T47D (cell line): ENCODE data around the gene RFX3.

Experiments
- DNase-seq, 2 experiments: peaks; one replicate each; pipeline versions ENCODE4 v3.0.0 to v3.0.0-alpha.2; 2011 to 2012; ENCODE audit warnings: low read depth in 1 of 2, low spot score in 1 of 2
- JUND ChIP-seq: IDR thresholded peaks from 2 replicates; pipeline ENCODE4 v1.6.1; 2012; ENCODE audit warnings: low read depth
- in situ Hi-C: cut with HindIII; loops from 2 replicates; pipeline ENCODE4 v1.10.0; 2016; ENCODE audit warnings: low sequenced_read_pairs, low pct_unique_long_range_greater_than_20kb

The RFX3 gene

DNA sequence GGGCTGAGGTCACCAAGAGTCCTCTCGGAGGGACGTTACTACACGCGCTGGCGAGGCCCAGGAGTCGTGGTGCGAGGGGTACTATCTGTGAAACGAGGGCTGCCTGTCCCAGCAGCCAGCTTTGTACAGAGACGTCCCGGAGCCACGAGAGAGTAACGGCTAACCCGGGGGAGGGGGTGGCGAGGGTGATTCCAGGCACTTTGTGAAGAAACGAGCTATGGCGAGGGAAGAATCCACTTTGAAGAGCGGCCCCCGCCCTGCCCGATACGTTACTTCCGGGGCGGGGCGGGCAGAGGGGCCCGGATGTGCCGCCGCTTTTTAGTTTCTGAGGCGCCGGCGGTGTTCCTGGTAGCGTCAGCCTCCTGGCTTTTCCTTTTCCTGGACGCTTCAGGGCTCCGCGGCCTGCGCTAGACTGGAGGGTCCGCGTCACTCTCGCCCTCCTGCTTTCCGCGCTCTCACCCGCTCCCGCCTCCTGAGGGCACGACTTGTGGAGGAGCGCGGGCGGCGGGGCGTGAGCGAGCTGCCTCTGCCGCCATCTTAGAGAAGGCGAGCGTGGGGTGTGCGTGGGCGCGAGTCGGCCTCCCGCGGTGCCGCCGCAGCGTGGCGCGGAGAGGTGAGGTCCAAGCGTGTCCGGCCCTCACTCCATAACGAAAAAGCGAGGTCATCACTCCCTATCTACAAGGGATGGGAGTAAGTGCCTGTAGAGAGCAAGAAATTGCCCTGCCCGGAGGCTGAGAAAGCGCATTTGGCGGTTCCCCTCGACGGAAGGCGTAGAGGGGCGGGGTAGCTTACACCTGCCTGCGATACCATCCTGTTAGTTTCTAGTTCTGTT, 580 bp upstream of the RFX3 start:
- TF ChIP-seq JUND, result no peak
- peak; percentile 51 to 86 for DNase-seq
- in situ Hi-C loops, result no loop called here

DNA sequence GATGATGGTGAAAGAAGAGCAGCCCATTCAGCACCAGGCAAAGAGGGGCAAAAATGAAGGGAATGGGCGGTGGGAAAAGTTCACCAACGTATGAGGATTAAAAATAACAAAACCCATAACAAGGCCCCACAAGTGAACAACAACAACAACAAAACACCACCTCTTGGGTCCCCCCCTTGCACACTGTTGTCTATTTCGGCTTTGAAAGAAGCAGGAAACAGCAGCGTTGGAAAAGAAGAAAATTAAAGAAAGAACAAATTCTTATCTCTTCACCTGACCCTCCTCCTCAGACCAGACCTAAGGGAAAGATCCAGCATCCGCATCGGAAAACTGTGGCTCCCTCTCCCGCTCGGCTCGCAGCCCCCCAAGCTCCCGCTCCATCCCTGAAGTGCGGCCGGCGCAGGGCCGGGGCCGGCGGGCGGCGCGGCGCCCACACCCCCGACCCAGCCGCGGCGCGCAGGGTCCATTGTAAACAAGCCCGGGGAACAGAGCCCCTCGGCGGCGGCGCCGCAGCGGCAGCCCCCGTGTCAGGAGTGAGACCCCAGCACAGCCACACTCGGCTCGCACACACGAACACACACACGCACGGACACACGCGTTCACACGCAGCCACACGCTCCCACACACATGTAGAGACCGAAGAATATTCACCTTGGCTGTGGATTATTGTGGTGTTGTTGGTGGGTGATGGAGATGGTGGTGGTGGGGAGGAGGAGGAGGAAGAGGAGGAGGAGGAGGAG, 535 bp downstream of the RFX3 start:
- no peak for DNase-seq
- TF ChIP-seq JUND, result no peak
- in situ Hi-C loops, result no loop called here

- no peak for TF ChIP-seq JUND
- DNase-seq, result no peak
- in situ Hi-C loops, result no loop called here
These were observed 3.8 kb downstream of the RFX3 start for GRCh38 chr9:3521966-3522365.

DNA sequence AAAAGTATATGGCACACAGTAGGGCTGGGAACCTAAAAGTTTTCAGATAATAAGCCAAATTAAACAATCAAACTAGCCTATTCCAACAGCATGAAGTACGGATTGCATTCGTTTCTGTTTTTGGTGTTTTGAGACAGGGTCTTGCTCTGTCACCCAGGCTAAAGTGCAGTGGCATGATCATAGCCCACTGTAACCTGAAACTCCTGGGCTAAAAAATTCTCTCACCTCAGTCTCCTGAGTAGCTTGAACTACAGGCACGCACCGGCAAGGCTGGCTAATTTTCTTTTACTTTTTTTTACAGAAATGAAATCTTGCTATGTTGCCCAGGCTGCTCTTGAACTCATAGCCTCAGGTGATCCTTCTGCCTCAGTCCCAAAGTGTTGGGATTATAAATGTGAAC, 5.2 kb downstream of the RFX3 start:
- in situ Hi-C loops, result no loop called here
- DNase-seq, result no peak
- no peak for TF ChIP-seq JUND

- TF ChIP-seq JUND, result no peak
- in situ Hi-C loops, result no loop called here
- DNase-seq, result no peak
These were observed 8.3 kb downstream of the RFX3 start for GRCh38 chr9:3517377-3518048.

- DNase-seq, result no peak
- in situ Hi-C loops, result no loop called here
- TF ChIP-seq JUND, result no peak
These were observed 9.0 kb downstream of the RFX3 start for GRCh38 chr9:3516667-3517330.

DNA sequence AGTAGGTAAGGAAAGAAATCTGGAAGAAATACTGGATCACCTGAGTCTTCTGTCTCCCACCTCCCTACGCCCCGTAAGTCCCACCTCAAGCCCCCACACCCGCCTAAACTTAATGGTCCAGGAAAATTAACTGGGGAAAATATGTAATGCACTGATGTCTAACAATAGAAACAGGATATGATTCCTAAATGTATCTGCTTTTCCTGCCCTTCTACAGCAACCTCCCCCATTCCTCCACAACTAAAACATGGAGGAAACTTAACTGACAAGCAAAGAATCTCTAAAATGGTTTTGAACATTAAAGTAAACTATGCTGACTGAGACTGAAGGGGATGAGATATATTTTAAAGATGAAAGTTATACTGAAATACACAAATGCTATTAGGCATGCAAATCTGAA, 10.4 kb downstream of the RFX3 start:
- in situ Hi-C loops, result no loop called here
- no peak for TF ChIP-seq JUND
- DNase-seq, result no peak

GRCh38 chr9:3514786-3515185, 11.0 kb downstream of the RFX3 start:
- TF ChIP-seq JUND, result no peak
- in situ Hi-C loops, result no loop called here
- DNase-seq, result no peak

- TF ChIP-seq JUND, result no peak
- DNase-seq, result no peak
- in situ Hi-C loops, result no loop called here
These were observed 12.5 kb downstream of the RFX3 start for GRCh38 chr9:3513265-3513818.

- no peak for TF ChIP-seq JUND
- no peak for DNase-seq
- in situ Hi-C loops, result no loop called here
These were observed 14.2 kb downstream of the RFX3 start for GRCh38 chr9:3511551-3511950.

DNA sequence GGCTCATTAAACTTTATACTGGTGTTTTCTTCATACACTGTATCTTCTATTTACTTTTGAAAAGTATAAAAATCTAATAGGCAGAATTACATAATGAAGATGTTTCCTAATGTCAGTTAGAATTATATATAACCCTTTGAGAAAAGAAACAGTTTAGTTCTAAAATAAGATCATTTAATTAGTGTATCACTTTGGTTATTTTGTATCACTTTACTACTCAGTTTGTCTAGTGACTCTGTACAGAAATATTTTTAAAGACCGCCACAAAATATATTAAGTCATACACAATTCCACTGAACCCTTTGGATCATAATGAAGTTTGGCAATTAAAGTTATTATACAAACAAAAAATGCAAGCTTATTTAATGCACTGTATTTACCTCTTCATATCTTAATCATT, 15.0 kb downstream of the RFX3 start:
- no peak for TF ChIP-seq JUND
- DNase-seq, result no peak
- in situ Hi-C loops, result no loop called here

- no peak for DNase-seq
- in situ Hi-C loops, result no loop called here
These were observed 15.9 kb downstream of the RFX3 start for GRCh38 chr9:3509926-3510325.

More at GRCh38 chr9:3509926-3510325, 15.9 kb downstream of the RFX3 start:
- TF ChIP-seq JUND, result no peak
